GOT3 (cell line): ENCODE data around the gene OGFRL1.

Source experiments
- DNase-seq: peaks from one replicate; lab custom pipeline; 2025; ENCODE audit warnings: mixed read lengths; lab: John Stamatoyannopoulos, UW

OGFRL1 gene

DNA sequence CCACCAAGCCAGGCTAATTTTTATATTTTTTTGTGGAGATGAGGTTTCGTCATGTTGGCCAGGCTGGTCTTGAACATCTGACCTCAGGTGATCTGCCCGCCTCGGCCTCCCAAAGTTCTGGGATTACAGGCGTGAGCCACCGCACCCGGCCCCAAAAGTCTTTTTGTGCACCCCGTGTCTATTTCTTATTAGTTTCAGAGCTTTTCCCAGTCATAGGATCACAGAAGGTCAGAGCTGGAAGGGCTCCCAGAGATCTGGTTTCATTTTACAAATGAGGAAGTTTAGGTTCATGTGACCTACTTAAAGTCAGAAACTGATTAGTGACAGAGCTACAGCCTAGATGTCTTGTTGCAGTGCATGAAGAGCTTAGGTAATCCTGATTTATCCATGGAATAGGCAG lies 1.6 kb upstream of the OGFRL1 start:
- no peak for DNase-seq

DNA sequence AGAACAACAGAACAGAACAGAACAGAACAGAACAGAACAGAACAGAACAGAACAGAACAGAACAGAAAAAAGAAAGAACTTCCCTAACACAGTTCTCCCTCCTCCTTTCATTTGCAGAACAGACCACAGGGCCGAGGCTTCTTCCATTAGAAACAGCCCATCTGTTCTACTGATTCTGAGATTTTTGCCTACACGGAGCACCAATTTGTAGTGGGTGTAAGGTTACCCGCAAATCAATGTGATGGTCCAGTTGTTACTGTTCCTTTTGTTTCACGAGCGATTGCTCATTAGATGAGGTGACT lies 734 bp upstream of the OGFRL1 start:
- no peak for DNase-seq

- DNase-seq: no peak
Observed at GRCh38 chr6:71289039-71289801, 609 bp downstream of the OGFRL1 start.

- DNase-seq: no peak
Observed at GRCh38 chr6:71289802-71290175, 1.2 kb downstream of the OGFRL1 start.

GRCh38 chr6:71290611-71291010 lies 2.0 kb downstream of the OGFRL1 start:
- no peak for DNase-seq

- no peak for DNase-seq
Observed at GRCh38 chr6:71292001-71292400, 3.4 kb downstream of the OGFRL1 start.

GRCh38 chr6:71294121-71294523 lies 5.5 kb downstream of the OGFRL1 start:
- peak; percentile 30 for DNase-seq

GRCh38 chr6:71298459-71298858 lies 9.8 kb downstream of the OGFRL1 start:
- DNase-seq: no peak

DNA sequence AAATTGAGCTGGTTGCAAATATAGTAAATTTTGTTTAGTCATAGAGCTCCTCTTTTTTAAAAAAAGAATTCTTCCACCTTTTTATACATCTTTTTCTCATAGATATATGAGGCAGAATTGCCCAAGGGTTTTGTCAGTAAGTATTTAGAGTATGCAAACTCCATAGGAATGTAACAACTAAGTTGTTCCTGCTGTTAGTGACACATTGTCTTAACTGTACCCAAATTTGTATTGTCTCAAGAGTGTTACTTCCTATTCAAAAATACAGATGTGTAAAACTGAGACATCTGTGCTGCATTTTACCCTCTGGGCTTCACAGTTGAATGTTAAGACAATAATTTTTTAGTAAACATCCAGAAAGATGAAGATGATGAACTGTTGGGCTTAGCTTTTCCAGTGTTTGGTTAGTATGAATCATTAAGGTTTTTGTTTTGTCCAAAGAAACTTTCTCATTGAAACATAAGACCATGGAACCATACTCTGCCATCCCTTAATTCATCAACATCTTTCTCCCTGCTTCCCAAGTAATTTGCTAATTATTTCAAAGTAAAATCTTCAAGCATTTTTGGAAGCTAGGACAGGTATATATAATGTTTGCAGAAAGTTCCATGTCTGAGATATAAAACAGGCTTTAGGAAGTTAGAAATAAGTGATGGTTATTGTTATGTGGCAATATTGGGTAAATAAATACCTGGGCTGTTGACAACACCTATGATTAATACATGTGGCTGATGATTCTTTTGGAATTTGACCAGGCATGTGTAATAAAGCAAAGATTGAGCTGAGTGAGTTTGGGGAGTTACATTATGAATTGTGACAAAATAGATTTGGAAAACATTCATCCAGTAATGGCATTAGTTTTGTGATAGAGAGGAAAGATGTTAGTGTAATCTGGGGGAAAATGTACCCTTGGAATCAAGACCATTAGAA lies 11.2 kb downstream of the OGFRL1 start:
- no peak for DNase-seq

GRCh38 chr6:71300561-71301168 lies 12.1 kb downstream of the OGFRL1 start:
- no peak for DNase-seq

DNA sequence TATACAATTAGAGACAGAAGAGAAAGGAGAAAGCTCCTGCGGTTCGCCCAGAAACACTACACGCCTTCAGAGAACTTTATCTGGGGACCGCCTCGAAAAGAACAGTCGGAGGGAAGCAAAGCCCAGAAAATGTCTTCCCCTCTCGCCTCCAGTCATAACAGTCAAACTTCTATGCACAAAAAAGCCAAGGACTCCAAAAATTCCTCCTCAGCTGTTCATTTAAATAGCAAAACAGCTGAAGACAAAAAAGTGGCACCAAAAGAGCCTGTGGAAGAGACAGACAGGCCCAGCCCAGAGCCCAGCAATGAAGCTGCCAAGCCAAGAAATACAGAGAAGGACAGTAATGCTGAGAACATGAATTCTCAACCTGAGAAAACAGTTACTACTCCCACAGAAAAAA lies 12.9 kb downstream of the OGFRL1 start:
- DNase-seq: no peak

GRCh38 chr6:71309656-71310055 lies 21.0 kb downstream of the OGFRL1 start:
- no peak for DNase-seq

GRCh38 chr6:71310261-71310660 lies 21.6 kb downstream of the OGFRL1 start:
- DNase-seq: no peak

- DNase-seq: no peak
Observed at GRCh38 chr6:71312089-71312488, 23.5 kb downstream of the OGFRL1 start.

GRCh38 chr6:71317441-71317840 lies 28.8 kb downstream of the OGFRL1 start:
- no peak for DNase-seq

- no peak for DNase-seq
Observed at GRCh38 chr6:71320041-71320440, 31.4 kb downstream of the OGFRL1 start.

DNA sequence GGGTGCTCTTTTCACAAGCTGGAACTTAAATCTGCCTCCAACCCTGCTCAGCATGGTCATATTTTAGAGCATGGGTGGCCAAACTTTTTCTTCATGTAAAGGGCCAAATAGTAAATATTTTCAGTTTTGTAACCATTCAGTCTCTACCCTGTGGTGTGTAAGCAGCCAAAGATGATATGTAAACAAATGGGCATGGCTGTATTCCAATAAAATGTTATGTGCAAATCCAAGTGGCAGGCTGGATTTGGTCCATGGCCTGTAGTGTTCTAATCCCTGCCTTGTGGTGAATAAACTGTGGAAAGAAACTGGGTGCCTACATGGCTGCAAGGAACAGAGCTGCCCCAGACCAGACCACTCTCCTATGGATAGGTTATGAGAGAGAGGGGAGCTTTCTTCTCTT lies 32.7 kb downstream of the OGFRL1 start:
- DNase-seq: no peak

DNA sequence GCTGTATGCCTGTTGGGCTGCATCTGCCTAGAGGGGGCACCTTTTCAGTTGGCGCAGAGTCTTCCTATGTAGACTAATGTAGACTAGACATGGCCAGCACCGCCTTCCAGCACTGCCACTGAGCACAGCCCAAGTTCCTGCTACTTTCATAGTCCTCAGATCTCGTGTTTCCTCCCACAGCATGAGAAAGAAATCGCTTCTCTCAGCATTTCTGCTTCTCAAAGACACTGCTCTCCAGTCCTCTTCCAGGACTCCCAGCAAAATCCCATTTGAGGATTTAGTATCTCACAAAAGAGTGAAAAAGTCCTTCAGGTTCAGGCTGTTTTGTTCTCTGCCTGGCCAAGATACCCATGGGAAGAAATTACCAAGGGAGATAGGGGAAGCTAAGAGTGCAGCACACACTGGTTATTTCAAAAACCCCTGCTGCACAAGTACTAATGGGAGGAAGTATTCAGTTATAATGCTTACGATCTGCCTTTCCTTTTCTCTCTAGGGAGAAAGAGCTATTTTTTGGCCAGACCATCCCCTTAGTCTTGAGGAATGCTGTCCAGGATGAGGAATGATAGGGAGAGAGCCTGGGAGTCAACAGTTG lies 35.7 kb downstream of the OGFRL1 start:
- no peak for DNase-seq

DNA sequence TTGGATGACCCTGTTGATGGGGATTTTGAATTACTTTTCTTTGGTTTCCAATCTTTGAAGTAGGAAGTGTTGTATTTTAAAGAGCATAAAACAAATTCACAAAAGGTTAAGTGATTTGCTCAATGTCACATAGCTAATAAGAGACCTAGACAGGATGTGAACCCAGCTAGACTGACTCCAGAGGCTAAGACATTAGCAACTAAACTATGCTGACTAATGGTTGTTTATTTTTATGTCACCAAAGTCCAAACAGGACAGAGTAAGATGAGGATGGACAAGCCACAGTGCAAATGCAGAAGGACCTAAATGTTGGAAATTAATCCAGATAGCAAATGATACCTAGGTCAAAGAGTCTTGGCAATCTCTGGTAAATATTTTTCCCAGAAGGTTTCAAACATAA lies 38.0 kb downstream of the OGFRL1 start:
- DNase-seq: no peak

- no peak for DNase-seq
Observed at GRCh38 chr6:71330501-71330900, 41.9 kb downstream of the OGFRL1 start.

GRCh38 chr6:71332012-71332411 lies 43.4 kb downstream of the OGFRL1 start:
- no peak for DNase-seq

DNA sequence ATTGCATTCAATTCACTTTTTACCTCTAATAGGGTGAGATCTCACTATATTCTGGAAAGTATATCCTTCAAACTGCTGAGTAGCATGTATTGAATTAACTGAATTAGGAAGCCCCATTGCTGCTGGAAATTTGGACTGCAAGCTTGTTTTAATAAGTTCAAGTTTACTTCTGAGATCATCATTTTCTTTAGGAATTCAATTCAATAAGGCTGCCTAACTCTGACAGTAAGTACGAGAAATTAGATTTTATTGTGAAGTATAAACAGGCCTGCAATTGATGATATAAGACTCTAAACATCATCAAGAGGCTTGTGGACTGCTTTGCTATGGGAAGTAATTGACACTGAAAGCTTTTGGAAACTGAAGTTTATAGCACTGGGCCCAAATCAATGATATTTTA lies 44.4 kb downstream of the OGFRL1 start:
- DNase-seq: no peak

DNA sequence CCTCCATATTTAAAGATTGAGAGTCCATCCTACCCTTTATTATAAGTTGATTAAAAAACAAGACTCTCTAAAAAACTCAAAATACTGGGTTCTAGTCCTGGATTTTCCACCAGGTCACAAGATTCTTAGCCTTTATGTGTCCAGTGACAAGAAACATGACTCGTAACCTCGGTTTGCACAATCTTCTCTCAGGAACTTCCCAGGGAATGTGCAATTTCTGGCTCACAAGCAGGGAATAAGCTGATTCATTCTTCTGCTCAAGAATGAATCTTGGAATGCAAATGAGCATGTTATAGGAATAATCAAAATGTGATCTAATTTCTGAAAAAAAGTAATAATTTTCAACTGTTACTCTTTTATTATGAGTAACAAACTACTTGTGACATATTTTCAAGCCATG lies 45.1 kb downstream of the OGFRL1 start:
- peak; percentile 17 for DNase-seq
